ENCODE data around the gene MRPL30. TPM values are rescaled to one million over a fixed set of nuclear protein-coding genes. Genes with fewer than 3 reads are reported as not detected.

MRPL30 gene
- total and polyA plus RNA-seq, 2 of the 8 experiments (the other 6 are each of a cell fraction or from before 2014, with no cell fraction given), result 22.3 to 46.2 TPM

Small RNA genes lying within 50 kb of the gene (small RNA-seq; reads per million reads assigned to genes)
- not detected for gene AC092587.1 (ENCODE audit: insufficient read depth)

Other genes starting within 250 kb of the MRPL30 start
- gene CRACDL, start 245.0 kb upstream of the MRPL30 start, total RNA-seq (2021; fragmentation: NEBNext Ultra II Directional; extraction: Animal tissue kit (Norgen Biotek cat#: 25700)), result 0.07 and 0.50 TPM in 2 replicates
- gene CRACDL, start 245.0 kb upstream of the MRPL30 start, polyA plus RNA-seq (2011; rRNA removed), result 0.25 and 0.38 TPM in 2 replicates
- gene C2orf15, start 39.5 kb upstream of the MRPL30 start, total RNA-seq (2021; fragmentation: NEBNext Ultra II Directional; extraction: Animal tissue kit (Norgen Biotek cat#: 25700)), result 5.5 and 6.5 TPM in 2 replicates
- gene C2orf15, start 39.5 kb upstream of the MRPL30 start, polyA plus RNA-seq (2011; rRNA removed), result 3.0 and 3.6 TPM in 2 replicates
- gene TSGA10, start 26.2 kb upstream of the MRPL30 start, total RNA-seq (2021; fragmentation: NEBNext Ultra II Directional; extraction: Animal tissue kit (Norgen Biotek cat#: 25700)), result 5.7 and 7.4 TPM in 2 replicates
- gene TSGA10, start 26.2 kb upstream of the MRPL30 start, polyA plus RNA-seq (2011; rRNA removed), result 1.2 and 2.2 TPM in 2 replicates
- 8.8 and 10.9 TPM in 2 replicates for gene LIPT1, start 26.2 kb upstream of the MRPL30 start, total RNA-seq (2021; fragmentation: NEBNext Ultra II Directional; extraction: Animal tissue kit (Norgen Biotek cat#: 25700))
- gene LIPT1, start 26.2 kb upstream of the MRPL30 start, polyA plus RNA-seq (2011; rRNA removed), result 6.1 and 8.0 TPM in 2 replicates
- 31.7 and 36.2 TPM in 2 replicates for gene MITD1, start 126 bp upstream of the MRPL30 start, total RNA-seq (2021; fragmentation: NEBNext Ultra II Directional; extraction: Animal tissue kit (Norgen Biotek cat#: 25700))
- 8.9 and 15.2 TPM in 2 replicates for gene MITD1, start 126 bp upstream of the MRPL30 start, polyA plus RNA-seq (2011; rRNA removed)
- not detected in 2 replicates for gene LYG2, start 74.5 kb downstream of the MRPL30 start, total RNA-seq (2021; fragmentation: NEBNext Ultra II Directional; extraction: Animal tissue kit (Norgen Biotek cat#: 25700))
- not detected in 2 replicates for gene LYG2, start 74.5 kb downstream of the MRPL30 start, polyA plus RNA-seq (2011; rRNA removed)
- gene LYG1, start 120.0 kb downstream of the MRPL30 start, total RNA-seq (2021; fragmentation: NEBNext Ultra II Directional; extraction: Animal tissue kit (Norgen Biotek cat#: 25700)), result 0.86 TPM in 1 of 2 replicates, not detected in the other
- gene LYG1, start 120.0 kb downstream of the MRPL30 start, polyA plus RNA-seq (2011; rRNA removed), result 0.60 and 0.68 TPM in 2 replicates
- gene TXNDC9, start 155.1 kb downstream of the MRPL30 start, total RNA-seq (2021; fragmentation: NEBNext Ultra II Directional; extraction: Animal tissue kit (Norgen Biotek cat#: 25700)), result 33.0 and 35.6 TPM in 2 replicates
- 9.5 and 12.9 TPM in 2 replicates for gene TXNDC9, start 155.1 kb downstream of the MRPL30 start, polyA plus RNA-seq (2011; rRNA removed)
- 62.9 and 64.5 TPM in 2 replicates for gene EIF5B, start 156.2 kb downstream of the MRPL30 start, total RNA-seq (2021; fragmentation: NEBNext Ultra II Directional; extraction: Animal tissue kit (Norgen Biotek cat#: 25700))
- gene EIF5B, start 156.2 kb downstream of the MRPL30 start, polyA plus RNA-seq (2011; rRNA removed), result 9.4 and 10.7 TPM in 2 replicates